Tibial nerve (tissue), 4 donors: ENCODE data around the gene LRPAP1. TPM values are rescaled to one million over a fixed set of nuclear protein-coding genes. Genes with fewer than 3 reads are reported as not detected.

Experiments
- DNase-seq, 2 donors: peaks; one replicate each; pipeline ENCODE4 v3.0.0-alpha.2; 2019; ENCODE audit warnings: low spot score in 2 of 2
- H3K27ac ChIP-seq, 4 donors: fragments of 200-600 bp; sonication (generic) in 3 of 4; one replicate each; pipeline ENCODE4 v1.5.1; 2017 to 2019; ENCODE audit warnings: mild to moderate bottlenecking in 1 of 4
- H3K27me3 ChIP-seq, 2 donors: fragments of 200-600 bp; sonication (generic) in 1 of 2; one replicate each; pipeline versions ENCODE4 v1.5.1 to v1.6.0; 2017 to 2019
- H3K36me3 ChIP-seq, 3 donors: fragments of 200-600 bp; sonication (generic); one replicate each; pipeline ENCODE4 v1.5.1; 2018 to 2019
- H3K4me1 ChIP-seq, 4 donors: fragments of 200-600 bp; sonication (generic) in 3 of 4; one replicate each; pipeline ENCODE4 v1.5.1; 2017 to 2019
- H3K4me3 ChIP-seq, 4 donors: fragments of 200-600 bp; sonication (generic) in 3 of 4; one replicate each; pipeline ENCODE4 v1.5.1; 2017 to 2019; ENCODE audit warnings: mild to moderate bottlenecking in 1 of 4, moderate library complexity in 1 of 4
- H3K9me3 ChIP-seq, 4 donors: fragments of 200-600 bp; sonication (generic) in 3 of 4; one replicate each; pipeline ENCODE4 v1.5.1; 2017 to 2019
- EP300 ChIP-seq, 2 donors: sonication (generic); formaldehyde crosslinking; IDR thresholded peaks; one replicate each; pipeline ENCODE4 v1.6.1; 2017; ENCODE audit warnings: antibody characterized with exemption in 2 of 2, mild to moderate bottlenecking in 1 of 2
- POLR2A ChIP-seq, 2 donors: fragments of 450-650 bp; IDR thresholded peaks; one replicate each; pipeline ENCODE4 v1.6.1; 2017; ENCODE audit warnings: antibody characterized with exemption in 2 of 2, mild to moderate bottlenecking in 2 of 2, moderate library complexity in 2 of 2
- WGBS, 2 donors: methylation state at CpG; one replicate each; pipeline ENCODE4 v1.1.5; 2018; 5-methylcytosine and 5-hydroxymethylcytosine counted together
- total RNA-seq, 4 donors: library from RNA; depleted of rRNA; stranded (reverse); fragments of >200 nt; gene quantifications; one replicate each; pipeline ENCODE4 v1.1.0, GENCODE V29; 2016
- TF ChIP-seq, protein P1 (sequence below), 5 experiments: fragments of 200-600 bp in 3 of 5; fragments of 450-650 bp in 2 of 5; sonication (generic) in 3 of 5; IDR thresholded peaks; one replicate each; pipeline ENCODE4 v1.5.1; 2016 to 2019; ENCODE audit warnings: antibody characterized with exemption in 5 of 5, mild to moderate bottlenecking in 3 of 5, moderate library complexity in 2 of 5

The LRPAP1 gene
- total RNA-seq, 4 donors from 2014 or later: 68.1 to 169 (median 108) TPM

DNA sequence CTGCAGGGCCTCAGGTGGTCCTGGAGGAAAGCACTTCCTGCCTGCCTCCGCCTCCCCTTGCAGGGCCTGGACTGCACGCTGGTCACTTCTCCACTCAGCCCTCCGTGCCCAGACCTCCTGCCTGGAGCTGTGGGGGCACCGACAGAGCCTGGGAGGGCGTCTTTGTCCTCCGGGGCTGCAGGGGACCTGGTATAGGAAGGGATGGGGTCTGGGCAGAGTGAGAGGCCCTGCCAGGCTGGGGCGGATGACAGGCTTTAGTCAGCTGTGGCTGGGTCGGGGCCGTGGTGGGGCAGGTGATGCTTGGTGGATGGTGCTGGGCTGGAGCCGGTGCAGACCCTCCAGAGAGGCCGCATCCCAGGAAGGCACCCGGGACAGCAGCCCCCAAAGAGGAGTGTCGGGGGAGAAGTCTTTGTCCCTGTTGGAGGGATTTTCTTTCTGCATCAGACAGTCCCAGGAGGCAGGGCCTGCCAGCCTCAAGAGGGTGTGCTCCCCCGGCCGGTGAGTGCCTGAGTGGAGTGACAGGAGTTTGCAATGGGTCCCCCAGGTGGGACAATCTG lies 67.8 kb downstream of the LRPAP1 start:
- Histone ChIP-seq H3K4me1 (peaks cover 0 to 12% (median 3%) of the 10 kb centered on the region in 4 donors), H3K36me3 (no peaks in the 10 kb centered on the region), H3K27me3 (peaks cover 0 to 40% of the 10 kb centered on the region in 2 donors), H3K27ac (no peak overlapping the region), H3K4me3 (no peak overlapping the region), H3K9me3 (no peaks in the 10 kb centered on the region)
- TF ChIP-seq, protein P1, sequence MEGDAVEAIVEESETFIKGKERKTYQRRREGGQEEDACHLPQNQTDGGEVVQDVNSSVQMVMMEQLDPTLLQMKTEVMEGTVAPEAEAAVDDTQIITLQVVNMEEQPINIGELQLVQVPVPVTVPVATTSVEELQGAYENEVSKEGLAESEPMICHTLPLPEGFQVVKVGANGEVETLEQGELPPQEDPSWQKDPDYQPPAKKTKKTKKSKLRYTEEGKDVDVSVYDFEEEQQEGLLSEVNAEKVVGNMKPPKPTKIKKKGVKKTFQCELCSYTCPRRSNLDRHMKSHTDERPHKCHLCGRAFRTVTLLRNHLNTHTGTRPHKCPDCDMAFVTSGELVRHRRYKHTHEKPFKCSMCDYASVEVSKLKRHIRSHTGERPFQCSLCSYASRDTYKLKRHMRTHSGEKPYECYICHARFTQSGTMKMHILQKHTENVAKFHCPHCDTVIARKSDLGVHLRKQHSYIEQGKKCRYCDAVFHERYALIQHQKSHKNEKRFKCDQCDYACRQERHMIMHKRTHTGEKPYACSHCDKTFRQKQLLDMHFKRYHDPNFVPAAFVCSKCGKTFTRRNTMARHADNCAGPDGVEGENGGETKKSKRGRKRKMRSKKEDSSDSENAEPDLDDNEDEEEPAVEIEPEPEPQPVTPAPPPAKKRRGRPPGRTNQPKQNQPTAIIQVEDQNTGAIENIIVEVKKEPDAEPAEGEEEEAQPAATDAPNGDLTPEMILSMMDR (IDR thresholded peaks at IDR 0.05): no peak
- no peak for TF ChIP-seq EP300 (IDR thresholded peaks at IDR 0.05)
- no peak for TF ChIP-seq POLR2A (IDR thresholded peaks at IDR 0.05)
- DNase-seq: no peak
- WGBS, 2 donors: 84 to 90% methylated on average over 11 to 15 of the region's 15 CpGs

DNA sequence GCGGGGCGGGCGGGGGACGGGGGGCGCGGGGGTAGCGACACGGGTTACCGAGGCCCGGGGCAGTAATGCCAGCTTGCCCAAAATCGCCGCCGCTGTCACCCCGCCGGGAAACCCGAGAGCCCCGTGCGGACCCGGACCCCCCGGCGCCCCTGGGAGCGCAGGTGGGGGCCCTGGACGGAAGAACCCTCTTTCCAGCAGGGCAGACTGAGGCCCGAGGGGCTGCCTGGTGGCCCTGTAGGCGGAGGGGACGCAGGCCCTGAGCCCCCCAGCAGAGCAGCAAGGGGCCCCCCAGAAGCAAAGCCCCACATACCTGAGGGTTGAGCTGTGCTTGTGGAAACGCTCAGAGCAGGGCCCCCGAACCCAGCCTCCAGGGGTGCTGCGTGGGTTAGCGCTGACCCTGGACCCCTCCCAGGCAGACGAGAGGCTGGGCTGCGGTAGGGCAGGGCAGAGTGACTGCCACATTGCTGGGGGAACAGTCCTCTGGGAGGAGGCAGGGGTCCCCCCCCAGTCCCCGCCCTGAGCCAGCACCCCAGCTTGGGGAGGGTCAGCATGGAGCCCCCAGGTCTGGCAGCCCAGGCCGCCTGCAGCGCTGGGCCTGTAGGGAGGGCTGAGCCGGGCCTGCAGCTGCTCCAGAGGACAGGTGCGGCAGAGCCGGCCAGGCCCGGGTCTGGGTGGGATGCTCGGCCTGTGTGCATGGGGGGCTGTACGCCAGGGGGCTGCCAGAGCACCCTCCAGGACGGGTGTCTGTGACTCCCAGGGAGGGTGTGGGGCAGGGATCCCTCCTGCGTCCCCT lies 68.5 kb downstream of the LRPAP1 start:
- Histone ChIP-seq H3K27ac (no peak overlapping the region), H3K27me3 (peaks cover 0 to 40% of the 10 kb centered on the region in 2 donors), H3K4me1 (peaks cover 0 to 12% (median 3%) of the 10 kb centered on the region in 4 donors), H3K9me3 (no peaks in the 10 kb centered on the region), H3K4me3 (peak overlapping the region in 3 of 4 donors; percentile 2 to 49 (median 33)), H3K36me3 (no peaks in the 10 kb centered on the region)
- 16 to 79% methylated on average over 8 to 10 of the region's 43 CpGs for WGBS, 2 donors
- no peak for DNase-seq
- no peak for TF ChIP-seq POLR2A (IDR thresholded peaks at IDR 0.05)
- TF ChIP-seq, protein P1 (IDR thresholded peaks at IDR 0.05): no peak
- TF ChIP-seq EP300 (IDR thresholded peaks at IDR 0.05): no peak

DNA sequence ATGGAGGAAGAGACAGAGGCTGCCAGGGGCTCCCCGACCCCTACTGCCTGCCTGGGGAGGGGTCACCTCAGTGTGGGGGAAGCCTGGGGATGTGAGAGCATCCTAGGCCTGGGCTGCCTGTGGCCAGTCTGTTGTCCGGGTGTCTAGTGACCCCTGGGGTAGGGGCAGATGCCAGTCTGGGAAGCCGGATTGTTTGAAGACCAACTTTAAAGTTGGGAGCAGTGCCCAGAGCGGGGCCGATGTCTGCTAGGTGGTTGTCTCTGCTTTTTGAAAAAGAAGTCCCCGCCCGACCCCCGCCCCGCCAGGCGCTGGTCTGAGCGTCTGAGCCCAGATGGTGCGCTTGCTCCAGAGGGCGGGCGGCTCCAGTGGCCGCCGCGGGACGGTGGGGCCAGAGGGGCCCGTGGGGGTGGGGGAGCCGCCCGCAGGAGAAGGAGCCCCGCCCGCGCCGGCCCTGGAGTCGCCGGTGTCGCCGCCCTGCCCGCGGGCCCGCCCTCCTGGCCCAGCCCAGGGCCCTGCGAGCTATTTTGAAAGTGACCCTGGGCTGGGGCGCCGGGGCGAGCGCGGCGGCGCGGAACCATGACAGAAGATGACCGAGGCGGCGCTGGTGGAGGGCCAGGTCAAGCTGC lies 69.3 kb downstream of the LRPAP1 start, which contains the start of gene DOK7:
TSS of gene DOK7 (plus strand) at position 517 of the 626 bp plus-strand sequence. CDS start at position 587, 70 bp downstream.
- peak within 1 kb of the TSS in 3 of 4 donors; percentile 2 to 49 (median 33) for H3K4me3 ChIP-seq
- H3K27ac ChIP-seq: no peak within 1 kb of the TSS
- no peaks in the 10 kb centered on the region for H3K9me3 ChIP-seq
- no peak for DNase-seq
- TF ChIP-seq POLR2A (IDR thresholded peaks at IDR 0.05): no peak
- TF ChIP-seq, protein P1 (IDR thresholded peaks at IDR 0.05): no peak
- TF ChIP-seq EP300 (IDR thresholded peaks at IDR 0.05): no peak
- WGBS, 2 donors: 6 to 29% methylated on average over 4 to 11 of the region's 44 CpGs
- peaks cover 0 to 40% of the 10 kb centered on the region in 2 donors for H3K27me3 ChIP-seq
- peaks cover 0 to 12% (median 3%) of the 10 kb centered on the region in 4 donors for H3K4me1 ChIP-seq
- H3K36me3 ChIP-seq: no peaks in the 10 kb centered on the region

DNA sequence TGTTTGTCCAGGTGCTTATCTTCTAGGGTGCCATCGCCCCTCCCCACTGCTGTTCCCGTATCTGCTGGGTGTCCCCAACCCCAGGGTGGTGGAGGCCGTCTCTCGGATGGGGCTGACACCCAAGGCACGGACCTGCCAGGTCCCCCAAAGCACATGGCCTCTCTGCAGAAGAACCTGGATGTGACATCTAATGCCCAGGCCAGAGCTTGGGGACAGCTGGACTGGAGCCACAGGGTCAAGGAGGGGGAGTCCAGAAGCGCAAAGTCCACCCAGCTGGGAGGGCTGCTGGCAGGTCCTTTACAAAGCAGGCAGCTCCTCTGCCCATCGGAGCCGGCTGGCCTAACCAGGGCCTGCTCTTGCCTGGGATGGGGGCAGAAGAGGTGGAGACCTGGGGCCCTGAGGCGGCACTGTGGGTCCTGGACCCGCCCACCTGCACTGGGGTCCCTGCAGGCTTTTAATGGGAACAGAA lies 69.9 kb downstream of the LRPAP1 start:
- no peak for DNase-seq
- TF ChIP-seq, protein P1 (IDR thresholded peaks at IDR 0.05): no peak
- no peak for TF ChIP-seq EP300 (IDR thresholded peaks at IDR 0.05)
- TF ChIP-seq POLR2A (IDR thresholded peaks at IDR 0.05): no peak
- no peaks in the 10 kb centered on the region for H3K36me3 ChIP-seq
- H3K27me3 ChIP-seq: peaks cover 0 to 40% of the 10 kb centered on the region in 2 donors
- no peak overlapping the region for H3K27ac ChIP-seq
- 81 to 85% methylated on average over 9 of the region's 10 CpGs for WGBS, 2 donors
- no peaks in the 10 kb centered on the region for H3K9me3 ChIP-seq
- H3K4me3 ChIP-seq: no peak overlapping the region
- H3K4me1 ChIP-seq: peaks cover 0 to 12% (median 3%) of the 10 kb centered on the region in 4 donors
